Choroid plexus epithelial cell (primary cell): ENCODE data around the gene ZNF300.
A peak's percentile ranks its signal among the peaks of the same experiment; 100 is the strongest.

ENCODE experiments used
- DNase-seq: peaks from one replicate; pipeline ENCODE4 v3.0.0-alpha.2; 2010; ENCODE audit warnings: low read depth
- H3K4me3 ChIP-seq: 2 replicates; pipeline ENCODE4 v1.5.1; 2011; ENCODE audit warnings: low read depth, mild to moderate bottlenecking, control low read depth, low read length, moderate library complexity
- CTCF ChIP-seq: conservative IDR thresholded peaks from 2 replicates; pipeline ENCODE4 v1.5.1; 2011; ENCODE audit warnings: low read depth, mild to moderate bottlenecking, control low read depth, inconsistent platforms, low read length, moderate library complexity

Gene ZNF300

GRCh38 chr5:150904479-150905311 is at the start of gene ZNF300:
Gene ZNF300 (minus strand): TSS chr5:150904980. CDS start chr5:150903155, 1,825 bp downstream.
- DNase-seq, result peak; percentile 98
- peak within 1 kb of the TSS; percentile 75 for H3K4me3 ChIP-seq
- no peak for TF ChIP-seq CTCF

GRCh38 chr5:150948539-150948938 is 43.8 kb upstream of the ZNF300 start:
- TF ChIP-seq CTCF, result no peak
- H3K4me3 ChIP-seq, result no peak overlapping the region
- no peak for DNase-seq

GRCh38 chr5:150946351-150946905 is 41.6 kb upstream of the ZNF300 start:
- peak overlapping the region; percentile 76 for H3K4me3 ChIP-seq
- peak; percentile 95 for DNase-seq
- TF ChIP-seq CTCF, result no peak

GRCh38 chr5:150945947-150946346 is 41.2 kb upstream of the ZNF300 start:
- peak overlapping the region; percentile 76 for H3K4me3 ChIP-seq
- peak; percentile 9 for DNase-seq
- no peak for TF ChIP-seq CTCF

GRCh38 chr5:150945486-150945885 is 40.7 kb upstream of the ZNF300 start:
- TF ChIP-seq CTCF, result no peak
- DNase-seq, result peak; percentile 22

GRCh38 chr5:150931368-150931965 is 26.7 kb upstream of the ZNF300 start:
- no peak for TF ChIP-seq CTCF
- peak; percentile 5 for DNase-seq
- no peak overlapping the region for H3K4me3 ChIP-seq

More at GRCh38 chr5:150945486-150945885, 40.7 kb upstream of the ZNF300 start:
- H3K4me3 ChIP-seq, result peak overlapping the region; percentile 76
